NCI-H446 treated with DMSO at 0.1 percent for 48 hours (cell line): ENCODE data around the gene SNAP29.
A peak's percentile ranks its signal among the peaks of the same experiment; 100 is the strongest.
"Not testable (repeated sequence)": the region's sequence is repeated elsewhere in the genome, so short reads cannot be mapped to it uniquely, and the experiment has no call there.

Experiments
- DNase-seq: peaks from one replicate; lab custom pipeline; 2025; lab: John Stamatoyannopoulos, UW

The SNAP29 gene

GRCh38 chr22:20866736-20867135, 7.9 kb downstream of the SNAP29 start:
- no peak for DNase-seq

GRCh38 chr22:20867179-20868024, 8.6 kb downstream of the SNAP29 start:
- DNase-seq, result no peak

- no peak for DNase-seq
Observed at GRCh38 chr22:20868025-20868962, 9.5 kb downstream of the SNAP29 start.

GRCh38 chr22:20869234-20869633, 10.4 kb downstream of the SNAP29 start:
- no peak for DNase-seq

GRCh38 chr22:20873214-20873613, 14.4 kb downstream of the SNAP29 start:
- no peak for DNase-seq

GRCh38 chr22:20875296-20875695, 16.5 kb downstream of the SNAP29 start:
- no peak for DNase-seq

GRCh38 chr22:20877715-20878114, 18.9 kb downstream of the SNAP29 start:
- DNase-seq, result no peak

- DNase-seq, result no peak
Observed at GRCh38 chr22:20881231-20881630, 22.4 kb downstream of the SNAP29 start.

GRCh38 chr22:20881869-20882815, 23.3 kb downstream of the SNAP29 start:
- DNase-seq, result no peak

- no peak for DNase-seq
Observed at GRCh38 chr22:20882855-20883254, 24.0 kb downstream of the SNAP29 start.

GRCh38 chr22:20884454-20884853, 25.6 kb downstream of the SNAP29 start:
- no peak for DNase-seq

- DNase-seq, result no peak
Observed at GRCh38 chr22:20885017-20885556, 26.3 kb downstream of the SNAP29 start.

GRCh38 chr22:20885557-20886323, 26.9 kb downstream of the SNAP29 start:
- DNase-seq, result peak; percentile 44

- no peak for DNase-seq
Observed at GRCh38 chr22:20887375-20887774, 28.6 kb downstream of the SNAP29 start.

GRCh38 chr22:20889025-20889704, 30.4 kb downstream of the SNAP29 start:
- DNase-seq, result no peak

GRCh38 chr22:20889904-20890540, 31.2 kb downstream of the SNAP29 start:
- no peak for DNase-seq

GRCh38 chr22:20890975-20891374, 32.2 kb downstream of the SNAP29 start:
- DNase-seq, result no peak

GRCh38 chr22:20897737-20898136, 38.9 kb downstream of the SNAP29 start:
- DNase-seq, result not testable (repeated sequence)

GRCh38 chr22:20899827-20900423, 41.1 kb downstream of the SNAP29 start:
- no peak for DNase-seq
